HG02678 (cell line): ENCODE results near the gene SMIM24.
"Not testable (repeated sequence)": the region's sequence is repeated elsewhere in the genome, so short reads cannot be mapped to it uniquely, and the experiment has no call there.

Experiments used
- ATAC-seq: cut with Tn5 transposase; IDR thresholded peaks from one replicate; pipeline ENCODE4 v1.9.1; 2021; ENCODE audit warnings: mild to moderate bottlenecking, moderate library complexity; ENCODE audit not compliant: unreplicated experiment

Gene SMIM24

DNA sequence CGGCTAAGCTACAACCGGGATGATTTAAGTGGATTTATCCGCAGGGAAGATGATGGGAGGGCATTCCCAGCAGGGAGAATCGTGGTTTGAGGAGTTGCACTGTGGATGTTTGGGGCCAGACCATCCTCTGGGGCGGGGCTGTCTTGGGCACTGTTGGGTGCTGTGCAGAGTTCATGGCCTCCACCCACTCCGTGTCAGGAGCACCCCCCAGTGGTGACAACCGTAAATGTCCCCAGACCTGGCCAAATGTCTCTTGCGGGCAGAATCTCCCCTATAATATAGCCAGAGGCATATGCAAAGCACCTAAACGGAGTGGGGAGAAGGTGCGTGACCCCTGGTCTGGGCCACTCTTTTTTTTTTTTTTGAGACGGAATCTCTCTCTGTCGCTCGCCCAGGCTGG, 40.2 kb downstream of the SMIM24 start:
- no peak for ATAC-seq

DNA sequence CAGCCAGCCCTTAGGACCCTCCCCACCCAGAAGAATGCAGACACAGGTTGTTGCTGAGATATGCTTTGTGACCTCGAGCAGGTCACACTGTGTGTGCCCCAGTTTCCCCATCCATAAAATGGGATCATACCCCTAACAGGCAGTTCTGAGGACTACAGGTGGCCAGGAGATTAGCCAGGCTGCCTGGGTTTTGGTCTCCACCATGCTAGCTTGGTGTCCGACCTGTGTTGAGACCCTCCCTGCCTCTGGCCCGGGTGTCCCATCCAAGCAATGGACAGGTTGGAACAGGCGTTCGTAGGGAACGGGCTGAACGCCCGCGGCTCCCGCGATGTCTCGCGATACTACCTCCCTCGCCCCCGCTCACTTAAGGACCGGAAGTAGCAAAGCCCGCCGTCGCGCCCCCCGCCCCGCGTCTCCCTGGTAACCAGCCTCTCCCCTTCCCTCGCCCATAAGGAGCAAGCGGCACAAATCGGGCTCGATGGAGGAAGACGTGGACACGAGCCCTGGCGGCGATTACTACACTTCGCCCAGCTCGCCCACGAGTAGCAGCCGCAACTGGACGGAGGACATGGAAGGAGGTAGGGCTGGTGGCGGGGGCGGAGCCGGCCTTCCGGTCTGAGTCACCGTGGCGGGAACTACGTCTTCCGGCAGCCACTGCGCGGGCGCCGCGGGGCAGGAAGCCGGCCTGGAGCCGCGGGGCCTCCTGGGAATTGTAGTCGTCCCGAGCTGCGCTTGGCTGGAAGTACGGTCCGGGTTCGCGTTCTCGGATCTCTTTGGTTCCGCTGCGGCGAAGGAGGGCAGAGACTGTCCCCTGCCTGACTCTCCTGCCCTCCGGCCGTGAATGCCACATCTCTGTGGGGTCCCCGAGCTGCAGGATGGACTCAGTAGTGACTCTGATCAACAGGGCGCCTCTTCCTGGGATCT, 45.4 kb downstream of the SMIM24 start:
- peak; percentile 88 for ATAC-seq

DNA sequence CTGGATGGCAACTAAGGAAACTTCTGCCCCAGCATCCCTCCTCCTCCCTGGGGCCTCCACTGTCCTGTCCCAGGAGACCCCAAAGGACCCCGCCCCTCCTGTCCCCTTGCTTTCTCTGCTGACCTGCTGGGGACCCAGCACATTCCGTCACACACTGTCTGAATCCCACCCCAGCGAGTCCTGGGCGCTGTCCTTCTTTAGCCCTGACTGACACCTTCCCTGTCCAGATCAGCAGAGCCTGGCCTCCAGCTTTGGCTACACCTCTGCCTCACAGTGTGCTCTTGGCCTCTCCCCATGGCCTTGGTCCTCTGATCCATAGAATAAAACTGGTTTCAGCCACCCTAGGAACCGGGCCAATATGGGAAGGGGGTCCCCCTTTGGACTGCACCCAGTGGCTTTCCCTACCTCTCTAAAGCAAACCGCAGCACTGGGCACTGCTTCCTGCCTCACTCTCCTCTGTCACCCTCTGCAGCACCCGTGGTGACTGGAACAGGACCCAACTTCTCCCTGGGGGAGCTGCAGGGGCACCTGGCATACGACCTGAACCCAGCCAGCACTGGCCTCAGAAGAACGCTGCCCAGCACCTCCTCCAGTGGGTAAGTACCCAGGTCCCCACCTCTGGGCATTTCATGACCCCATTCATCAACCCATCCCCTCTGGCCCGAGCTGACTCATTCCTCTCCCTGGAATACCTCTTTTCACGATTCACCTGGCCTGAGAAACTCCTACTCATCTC, 46.4 kb downstream of the SMIM24 start:
- no peak for ATAC-seq

DNA sequence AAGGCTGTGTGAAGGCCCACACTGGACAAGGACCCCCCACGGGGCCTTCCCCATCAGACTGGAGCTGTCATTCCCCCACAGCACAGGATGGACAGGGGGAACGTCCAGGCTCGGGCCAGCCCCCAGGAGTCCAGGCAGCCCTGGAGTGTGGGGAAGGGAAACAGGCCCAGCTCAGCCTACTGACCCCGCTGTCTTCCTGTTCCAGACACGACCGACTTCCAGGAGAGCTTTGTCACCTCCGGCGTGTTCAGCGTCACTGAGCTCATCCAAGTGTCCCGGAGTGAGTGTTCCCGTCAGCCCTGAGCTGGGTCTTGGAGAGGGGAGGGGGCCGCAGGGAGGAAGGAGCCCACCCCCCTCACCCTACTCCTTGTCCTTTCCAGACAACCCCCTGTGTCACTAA, 47.0 kb downstream of the SMIM24 start:
- ATAC-seq, result no peak

DNA sequence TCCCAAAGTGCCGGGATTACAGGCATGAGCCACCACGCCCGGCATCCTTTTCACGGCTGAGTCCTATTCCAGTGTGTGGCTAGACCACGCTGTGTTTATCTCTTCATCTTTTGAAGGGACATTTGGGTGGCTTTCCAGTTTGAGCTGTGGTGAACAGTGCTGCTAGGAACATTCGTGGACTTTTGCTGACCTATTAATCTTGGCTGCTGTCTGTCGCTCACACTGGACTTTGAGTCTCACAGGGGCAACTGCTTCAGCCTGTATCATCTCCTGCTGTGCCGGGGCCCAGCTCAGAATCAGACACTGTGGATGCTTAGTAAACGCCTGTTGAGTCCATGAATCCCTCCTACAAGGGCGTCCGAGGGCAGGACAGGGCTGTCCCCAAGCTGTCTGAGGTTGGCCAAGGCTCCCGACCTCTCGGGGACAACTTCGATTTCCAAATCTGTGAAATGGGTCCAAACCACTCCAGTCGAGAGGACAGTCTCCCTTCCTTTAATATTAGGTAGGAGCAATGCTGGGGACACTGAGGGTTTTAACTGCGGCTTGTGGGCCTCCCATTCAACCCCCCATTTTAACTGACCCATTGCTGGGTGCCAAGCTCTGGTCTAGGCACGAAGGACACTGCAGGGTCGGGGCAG, 48.4 kb downstream of the SMIM24 start:
- ATAC-seq, result no peak

DNA sequence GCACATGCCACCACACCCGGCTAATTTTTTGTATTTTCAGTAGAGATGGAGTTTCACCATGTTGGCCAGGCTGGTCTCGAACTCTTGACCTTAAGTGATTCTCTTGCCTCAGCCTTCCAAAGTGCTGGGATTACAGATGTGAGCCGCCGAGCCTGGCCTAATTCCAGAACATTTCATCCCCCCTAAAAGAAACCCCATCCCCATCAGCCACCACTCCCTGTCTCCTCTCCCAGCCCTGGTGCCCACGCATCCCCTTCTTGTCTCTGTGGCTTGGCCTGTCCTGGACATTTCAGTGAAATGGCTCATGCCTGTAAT, 50.0 kb downstream of the SMIM24 start:
- not testable (repeated sequence) for ATAC-seq

DNA sequence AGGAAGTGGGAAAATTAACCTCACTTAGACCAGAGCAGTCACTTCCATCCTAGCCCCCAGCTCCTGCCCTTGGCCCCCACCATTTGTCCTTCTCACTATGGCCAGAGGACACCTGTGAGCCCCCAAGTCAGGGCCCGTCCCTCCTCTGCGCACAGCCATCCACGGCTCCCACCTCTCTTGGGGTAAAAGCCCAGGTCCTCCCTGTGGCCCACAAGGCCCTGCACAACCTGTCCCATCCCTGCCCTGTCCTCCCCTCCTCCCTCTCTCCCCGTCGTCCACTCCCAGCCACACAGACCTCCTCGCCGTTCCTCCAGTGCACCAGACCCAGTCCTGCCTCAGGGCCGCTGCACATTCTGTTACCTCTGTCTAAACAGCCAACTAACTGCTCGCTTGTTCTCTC, 53.9 kb downstream of the SMIM24 start:
- ATAC-seq, result no peak
